ENCODE results near the gene FN3KRP.

DNA sequence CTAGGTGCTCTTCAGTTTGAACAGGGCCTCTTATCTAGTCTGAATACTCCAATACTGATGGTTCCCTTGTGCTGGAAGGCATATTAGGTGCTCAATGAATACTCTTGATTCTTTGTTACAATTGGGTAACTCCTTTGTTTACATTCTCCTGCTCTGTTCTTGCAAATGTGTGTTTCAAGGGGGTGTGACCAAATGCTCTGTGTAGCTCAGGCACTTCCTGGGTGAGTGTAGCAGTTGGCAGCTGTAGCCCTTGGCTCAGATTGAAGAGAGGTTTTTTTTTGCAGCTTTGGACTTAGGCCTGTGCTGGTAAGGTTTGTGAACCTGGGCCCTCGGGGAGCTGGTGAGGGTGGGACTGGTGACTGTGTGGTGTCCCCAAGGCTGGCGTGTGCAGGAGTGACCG lies 55.5 kb downstream of the FN3KRP start:
- TF ChIP-seq POLR2A (IDR thresholded peaks at IDR 0.05; ENCODE audit: extremely low read depth, insufficient read length) (no peak), CTCF (IDR thresholded peaks at IDR 0.05; ENCODE audit: low read depth, low read length) (no peak)
